Middle frontal gyrus (tissue), 1 donor: Measurements from ENCODE around the gene POU1F1.
A peak's percentile ranks its signal among the peaks of the same experiment; 100 is the strongest.
"Not testable (repeated sequence)": the region's sequence is repeated elsewhere in the genome, so short reads cannot be mapped to it uniquely, and the experiment has no call there.

Experiments used
- DNase-seq: peaks from one replicate; pipeline ENCODE4 v3.0.0-alpha.2; 2015; ENCODE audit warnings: low spot score; ENCODE audit errors: extremely low spot score

Gene POU1F1, protein sequence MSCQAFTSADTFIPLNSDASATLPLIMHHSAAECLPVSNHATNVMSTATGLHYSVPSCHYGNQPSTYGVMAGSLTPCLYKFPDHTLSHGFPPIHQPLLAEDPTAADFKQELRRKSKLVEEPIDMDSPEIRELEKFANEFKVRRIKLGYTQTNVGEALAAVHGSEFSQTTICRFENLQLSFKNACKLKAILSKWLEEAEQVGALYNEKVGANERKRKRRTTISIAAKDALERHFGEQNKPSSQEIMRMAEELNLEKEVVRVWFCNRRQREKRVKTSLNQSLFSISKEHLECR

GRCh38 chr3:87276484-87276883 lies at the start of gene POU1F1:
Gene POU1F1 (minus strand): TSS chr3:87276584. CDS start chr3:87276462, 122 bp downstream.
- no peak for DNase-seq

- no peak for DNase-seq
Measured at GRCh38 chr3:87324609-87325008, 48.2 kb upstream of the POU1F1 start.

DNA sequence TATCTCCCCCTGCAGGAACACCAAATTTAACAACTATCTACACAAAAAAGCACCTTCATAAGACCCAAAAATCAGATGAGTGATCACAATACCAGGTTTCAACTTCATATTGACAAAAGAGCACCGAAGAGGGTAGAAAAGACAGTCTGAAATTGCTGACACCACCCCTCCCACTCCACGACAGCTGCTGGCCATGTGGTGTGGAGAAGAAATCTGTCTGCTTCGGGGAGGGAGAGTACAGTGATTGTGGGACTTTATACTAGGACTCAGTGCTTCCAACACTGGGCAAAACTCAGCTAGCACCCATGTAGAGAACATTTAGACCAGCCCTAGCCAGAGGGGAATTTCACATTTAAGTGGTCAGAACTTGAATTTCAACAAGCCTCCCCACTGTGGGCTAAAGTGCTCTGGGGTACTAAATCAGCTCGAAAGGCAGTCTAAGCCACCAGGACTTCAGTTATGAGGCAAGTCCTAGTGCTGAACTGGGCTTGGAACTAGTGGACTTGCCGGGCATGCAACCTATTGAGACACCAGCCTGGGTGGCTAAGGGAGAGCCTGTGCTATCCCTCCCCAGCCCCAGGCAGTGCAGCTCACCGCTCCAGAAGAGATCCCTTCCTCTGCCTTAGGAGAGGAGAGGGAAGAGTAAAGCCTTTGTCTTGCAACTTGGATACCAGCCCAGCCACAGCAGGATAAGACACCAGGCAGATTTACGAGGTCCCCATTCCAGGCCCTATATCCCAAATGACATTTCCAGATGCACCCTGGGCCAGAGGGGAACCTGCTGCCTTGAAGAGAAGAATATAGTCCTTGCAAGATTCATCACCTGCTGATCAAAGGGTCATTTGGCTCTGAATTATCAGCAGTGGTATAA lies 44.6 kb upstream of the POU1F1 start:
- DNase-seq: no peak

DNA sequence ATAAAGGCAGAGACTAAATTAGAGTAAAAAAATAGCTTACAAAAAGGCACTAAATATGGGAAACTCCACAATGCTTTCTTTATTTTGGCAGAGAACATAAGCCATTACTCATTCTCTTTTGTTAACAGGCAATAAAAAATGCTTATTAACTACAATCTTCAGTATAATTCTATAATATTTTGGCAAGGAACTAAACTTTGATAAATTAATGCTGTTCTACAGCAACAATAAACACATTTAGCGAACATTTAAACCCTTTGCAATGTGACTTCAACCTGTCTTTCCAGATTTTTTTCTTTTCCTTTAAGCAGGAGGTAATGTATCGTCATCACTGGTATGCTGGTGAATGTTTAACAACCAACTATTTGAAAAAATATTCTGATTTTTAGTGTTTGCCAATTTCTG lies 42.2 kb upstream of the POU1F1 start:
- DNase-seq: no peak

GRCh38 chr3:87317779-87318178 lies 41.4 kb upstream of the POU1F1 start:
- no peak for DNase-seq

GRCh38 chr3:87313641-87314040 lies 37.3 kb upstream of the POU1F1 start:
- DNase-seq: no peak

- DNase-seq: no peak
Measured at GRCh38 chr3:87311309-87311708, 34.9 kb upstream of the POU1F1 start.

DNA sequence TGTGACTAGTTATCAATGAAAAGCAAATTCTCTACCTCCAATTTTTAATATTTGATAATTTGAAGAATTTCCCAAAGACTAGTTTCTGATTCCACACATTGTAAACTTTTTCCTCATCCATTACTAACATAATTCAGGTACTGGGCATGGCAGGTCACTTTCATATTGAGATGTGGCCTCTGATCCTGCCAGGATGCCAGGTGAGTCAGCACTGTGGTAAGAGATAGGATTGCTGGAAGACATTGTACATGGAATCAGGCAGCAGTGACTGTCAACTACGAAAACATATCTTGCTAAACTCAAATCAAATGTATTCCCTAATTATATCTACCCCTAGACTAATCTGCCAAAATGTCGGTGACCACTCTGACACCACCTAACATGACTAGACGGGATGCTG lies 33.2 kb upstream of the POU1F1 start:
- DNase-seq: no peak

- no peak for DNase-seq
Measured at GRCh38 chr3:87307805-87308204, 31.4 kb upstream of the POU1F1 start.

- no peak for DNase-seq
Measured at GRCh38 chr3:87305517-87305916, 29.1 kb upstream of the POU1F1 start.

DNA sequence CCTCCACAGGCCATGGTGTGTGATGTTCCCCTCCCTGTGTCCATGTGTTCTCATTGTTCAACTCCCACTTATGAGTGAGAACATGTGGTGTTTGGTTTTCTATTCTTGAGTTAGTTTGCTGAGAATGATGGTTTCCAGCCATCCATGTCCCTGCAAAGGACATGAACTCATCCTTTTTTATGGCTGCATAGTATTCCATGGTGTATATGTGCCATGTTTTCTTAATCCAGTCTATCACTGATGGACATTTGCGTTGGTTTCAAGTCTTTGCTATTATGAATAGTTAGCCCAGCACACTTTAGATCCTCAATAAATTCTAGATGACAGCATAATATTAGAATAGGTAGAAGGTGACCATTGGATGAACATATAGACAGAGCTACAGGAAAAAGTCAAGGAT lies 28.6 kb upstream of the POU1F1 start:
- not testable (repeated sequence) for DNase-seq

- peak; percentile 44 for DNase-seq
Measured at GRCh38 chr3:87298111-87298718, 21.8 kb upstream of the POU1F1 start.

- DNase-seq: no peak
Measured at GRCh38 chr3:87288446-87288845, 12.1 kb upstream of the POU1F1 start.

GRCh38 chr3:87287011-87287410 lies 10.6 kb upstream of the POU1F1 start:
- DNase-seq: no peak

DNA sequence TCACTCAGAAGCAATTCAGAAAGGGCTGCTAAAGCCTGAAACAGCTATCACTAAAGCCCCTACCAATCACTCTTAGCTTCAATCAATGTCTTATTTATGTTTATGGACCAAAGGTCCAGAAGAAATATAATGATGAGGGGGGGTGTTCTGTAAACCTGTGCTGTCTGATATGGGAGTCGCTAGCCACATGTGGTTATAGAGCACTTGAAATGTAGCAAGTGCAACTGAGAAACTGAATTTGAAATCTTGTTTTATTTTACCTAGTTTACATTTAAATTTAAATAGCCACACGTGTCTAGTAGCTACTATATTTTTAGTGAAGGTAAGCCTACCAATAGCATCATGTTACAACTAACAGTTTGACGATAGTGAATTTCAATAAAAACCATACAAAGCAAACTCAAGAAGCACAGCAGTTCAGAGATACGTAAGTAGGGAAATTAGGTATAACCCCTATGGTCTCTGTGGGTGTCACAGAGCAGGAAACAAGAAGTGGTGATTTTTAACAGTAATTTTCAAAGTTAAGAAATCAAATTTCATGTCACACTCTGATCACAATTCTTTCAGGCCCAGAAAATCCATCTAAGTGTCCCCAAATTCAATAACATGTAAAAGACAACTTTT lies 3.6 kb downstream of the POU1F1 start:
- DNase-seq: no peak

- no peak for DNase-seq
Measured at GRCh38 chr3:87270908-87271700, 5.3 kb downstream of the POU1F1 start.

DNA sequence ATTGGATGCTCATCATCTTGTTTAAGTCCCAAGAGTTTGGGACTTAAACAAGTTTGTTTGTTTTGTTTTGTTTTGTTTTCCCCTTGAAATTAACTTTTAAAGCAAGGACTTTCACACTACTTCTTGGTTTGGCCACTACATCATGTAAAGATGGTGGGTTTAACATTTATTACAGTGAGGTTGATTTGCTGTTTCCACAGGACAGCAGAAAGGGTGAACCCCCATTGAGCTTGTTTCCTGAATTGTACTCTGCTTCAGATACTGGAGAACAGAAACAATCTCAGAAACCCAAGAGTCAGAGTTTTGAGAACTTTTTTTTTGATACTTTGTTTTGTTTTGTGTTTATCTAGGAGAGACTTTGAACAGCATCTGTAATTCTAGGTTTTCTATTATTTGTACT lies 6.7 kb downstream of the POU1F1 start:
- DNase-seq: no peak

DNA sequence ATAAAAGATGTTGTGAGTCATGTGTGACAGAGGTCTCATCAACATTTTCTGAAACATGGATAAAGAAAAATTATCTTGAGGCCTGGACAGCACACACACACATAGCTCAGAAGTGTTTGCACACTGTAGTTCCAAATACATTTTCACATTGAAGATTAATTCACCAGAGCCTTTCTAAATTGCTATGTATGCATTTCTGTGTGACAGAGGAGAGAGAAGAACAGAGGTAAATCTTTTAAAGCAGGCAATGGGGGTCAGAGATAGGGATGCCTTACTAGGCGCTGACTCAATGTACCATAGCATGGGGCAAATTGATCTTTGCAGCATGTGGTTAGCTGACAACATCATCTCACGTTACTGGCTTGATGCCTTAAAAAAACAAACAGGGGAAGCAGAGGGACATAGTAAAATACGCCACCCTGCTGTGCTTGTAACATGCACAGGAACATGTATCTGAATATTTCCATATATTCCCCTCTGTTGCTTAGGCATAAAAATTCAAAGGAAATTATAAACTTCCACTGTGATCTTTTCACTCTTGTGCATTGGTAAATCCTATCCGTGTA lies 7.7 kb downstream of the POU1F1 start:
- DNase-seq: no peak

DNA sequence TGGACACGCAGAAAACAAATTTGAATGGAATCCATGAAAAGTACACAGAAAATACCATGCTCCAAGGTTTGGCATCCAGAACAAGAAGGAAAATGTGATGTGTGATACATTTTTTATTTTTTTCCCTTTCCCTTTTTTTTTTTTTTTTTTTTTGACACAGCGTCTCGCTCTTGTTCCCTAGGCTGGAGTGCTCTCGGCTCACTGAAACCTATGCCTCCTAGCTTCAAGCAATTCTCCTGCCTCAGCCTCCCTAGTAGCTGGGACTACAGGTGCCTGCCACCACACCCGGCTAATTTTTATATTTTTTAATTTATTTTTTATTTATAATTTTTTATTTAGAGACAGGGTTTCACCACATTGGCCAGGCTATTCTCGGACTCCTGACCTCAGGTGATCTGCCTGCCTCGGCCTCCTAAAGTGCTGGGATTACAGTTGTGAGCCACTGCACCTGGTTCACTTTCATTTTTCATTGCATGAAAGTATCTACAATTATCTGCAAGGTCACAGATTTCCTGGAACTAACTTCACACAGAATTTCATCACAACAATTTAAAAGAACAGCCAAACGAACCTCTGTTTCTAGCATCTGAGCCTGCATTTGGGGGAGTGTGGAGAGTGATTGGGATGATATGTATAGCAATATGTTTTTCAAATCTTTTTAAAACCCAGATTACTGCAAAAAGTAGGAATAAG lies 8.3 kb downstream of the POU1F1 start:
- no peak for DNase-seq

DNA sequence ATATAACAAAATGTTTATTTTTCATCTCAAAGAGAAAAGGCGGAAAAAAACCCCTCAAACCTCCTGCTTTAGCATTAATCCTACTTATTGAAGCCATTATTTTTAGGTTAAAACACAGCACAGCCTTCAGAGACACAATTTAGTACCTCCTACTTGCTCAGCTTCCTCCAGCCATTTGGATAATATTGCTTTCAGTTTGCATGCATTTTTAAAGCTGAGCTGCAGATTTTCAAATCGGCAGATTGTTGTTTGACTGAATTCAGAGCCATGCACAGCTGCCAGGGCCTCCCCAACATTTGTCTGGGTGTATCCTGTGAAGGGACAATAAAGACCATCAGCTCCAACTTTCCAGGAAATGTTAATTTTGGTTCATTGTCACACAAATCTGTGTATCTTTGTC lies 14.5 kb downstream of the POU1F1 start:
- DNase-seq: no peak
